T-helper 1 cell treated with Interleukin-12 subunit alpha and Interleukin-12 subunit beta and Interleukin-4 antibody, amounts not matched to agents 30 ng/mL and 1 ng/mL, for 36 hours (primary cell): ENCODE results near the gene CLMP. TPM values are rescaled to one million over a fixed set of nuclear protein-coding genes. Genes with fewer than 3 reads are reported as not detected.

Source experiments
- intact Hi-C: fragments of 100-400 bp; cut with micrococcal nuclease; formaldehyde crosslinking; loops from one replicate; pipeline ENCODE4 v1.15.1; 2024
- total RNA-seq: library from RNA; stranded (reverse); gene quantifications from 2 replicates; pipeline ENCODE4 v1.2.3, GENCODE V29; 2022

The CLMP gene, protein sequence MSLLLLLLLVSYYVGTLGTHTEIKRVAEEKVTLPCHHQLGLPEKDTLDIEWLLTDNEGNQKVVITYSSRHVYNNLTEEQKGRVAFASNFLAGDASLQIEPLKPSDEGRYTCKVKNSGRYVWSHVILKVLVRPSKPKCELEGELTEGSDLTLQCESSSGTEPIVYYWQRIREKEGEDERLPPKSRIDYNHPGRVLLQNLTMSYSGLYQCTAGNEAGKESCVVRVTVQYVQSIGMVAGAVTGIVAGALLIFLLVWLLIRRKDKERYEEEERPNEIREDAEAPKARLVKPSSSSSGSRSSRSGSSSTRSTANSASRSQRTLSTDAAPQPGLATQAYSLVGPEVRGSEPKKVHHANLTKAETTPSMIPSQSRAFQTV
- 0.29 and 0.91 TPM in 2 replicates for total RNA-seq

DNA sequence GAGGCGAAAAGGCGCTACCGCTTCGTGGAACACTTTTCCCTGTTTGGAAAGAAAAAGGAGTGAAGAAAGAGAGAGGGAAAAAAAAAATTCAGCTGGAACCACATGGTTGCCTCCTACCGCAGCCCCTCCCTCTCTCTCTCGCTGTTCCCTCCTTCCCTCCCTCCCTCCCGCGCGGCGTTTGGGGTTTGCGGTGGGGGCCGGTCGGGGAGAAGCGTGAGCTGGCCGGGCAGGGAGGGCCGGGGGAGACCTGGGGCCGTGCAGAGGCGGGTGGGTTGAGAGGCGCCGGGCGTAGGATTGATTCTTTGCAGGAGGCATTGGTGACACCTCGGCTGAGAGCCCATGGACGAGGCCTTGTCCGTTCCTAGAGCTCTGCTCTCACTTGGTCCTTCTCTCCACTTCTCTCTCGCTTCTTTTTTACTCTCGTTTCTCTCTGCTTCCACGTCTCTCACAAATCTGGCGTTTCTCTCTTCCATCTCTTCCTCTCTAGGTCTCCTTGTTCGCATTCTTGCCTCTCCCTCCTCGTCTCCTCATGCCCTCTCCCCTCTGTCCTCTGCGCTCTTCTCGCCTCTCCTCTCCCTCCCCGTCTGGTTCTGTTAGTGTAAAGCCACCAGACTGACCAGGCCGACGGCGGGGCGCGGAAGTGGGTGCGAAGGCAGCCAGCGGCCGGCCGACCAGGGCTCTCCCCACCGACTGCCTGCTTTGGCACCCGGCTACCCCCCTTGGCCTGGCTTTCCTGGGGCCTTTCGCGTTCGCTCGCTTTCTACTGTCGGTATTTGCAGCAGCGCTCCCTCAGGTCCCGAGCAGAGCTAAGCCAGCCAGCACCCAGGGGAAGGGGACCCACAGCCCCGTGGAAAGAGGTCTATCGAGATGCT lies at the start of gene CLMP:
Gene CLMP (minus strand): TSS at position 61 of the 872 bp plus-strand sequence. CDS start 308 bp downstream, outside the sequence.
- intact Hi-C loops: no loop called here

DNA sequence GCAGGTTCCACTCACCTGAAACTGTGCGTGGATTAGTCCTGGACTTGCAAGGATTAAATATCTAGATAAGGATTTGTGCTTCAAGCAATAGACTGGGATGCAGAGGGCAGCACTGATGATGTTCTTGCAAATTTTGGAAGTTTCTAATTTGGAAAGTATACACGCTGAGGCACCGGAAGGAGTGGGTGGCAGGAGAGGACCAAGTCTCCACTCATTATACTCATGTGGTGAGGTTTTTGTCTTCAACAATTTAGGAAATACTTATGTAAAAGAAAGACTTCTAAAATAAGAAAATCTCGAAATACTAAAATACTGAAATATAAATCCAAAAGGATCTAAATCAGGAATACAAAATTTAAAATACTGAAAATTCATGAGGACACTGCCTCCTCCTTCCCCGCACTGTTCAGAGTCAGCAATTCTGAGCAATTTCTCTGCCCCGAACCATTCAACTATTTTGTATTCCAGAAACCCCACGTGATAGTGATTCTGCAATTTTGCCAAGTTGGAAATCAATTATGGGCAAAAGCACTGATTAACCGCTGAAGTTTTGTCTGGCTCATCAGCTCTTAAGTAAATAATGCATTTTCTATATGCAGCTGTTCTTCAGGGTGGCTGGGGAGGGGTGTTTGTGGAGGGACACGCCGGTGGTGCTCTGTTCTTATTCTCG lies 47.0 kb upstream of the CLMP start:
- intact Hi-C loops: no loop called here

DNA sequence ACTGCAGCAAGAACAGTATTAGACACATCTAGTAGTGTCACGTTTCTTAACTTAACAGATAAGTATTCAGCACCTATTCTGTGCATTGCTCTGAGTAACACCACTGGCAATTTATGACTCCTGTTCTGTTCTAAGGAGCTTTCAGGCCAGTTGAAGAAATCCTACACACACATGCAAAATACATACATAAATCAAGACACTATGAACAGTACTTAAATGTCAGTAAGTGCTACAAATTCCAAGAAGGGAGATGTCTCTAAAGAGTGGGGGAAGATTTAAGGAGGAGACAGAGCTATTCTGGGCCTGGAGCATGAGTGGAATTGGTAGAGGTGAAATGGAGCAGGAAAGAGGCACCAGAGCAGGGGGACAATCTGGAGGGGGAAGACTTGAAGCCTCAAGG lies 46.2 kb upstream of the CLMP start:
- intact Hi-C loops: no loop called here

DNA sequence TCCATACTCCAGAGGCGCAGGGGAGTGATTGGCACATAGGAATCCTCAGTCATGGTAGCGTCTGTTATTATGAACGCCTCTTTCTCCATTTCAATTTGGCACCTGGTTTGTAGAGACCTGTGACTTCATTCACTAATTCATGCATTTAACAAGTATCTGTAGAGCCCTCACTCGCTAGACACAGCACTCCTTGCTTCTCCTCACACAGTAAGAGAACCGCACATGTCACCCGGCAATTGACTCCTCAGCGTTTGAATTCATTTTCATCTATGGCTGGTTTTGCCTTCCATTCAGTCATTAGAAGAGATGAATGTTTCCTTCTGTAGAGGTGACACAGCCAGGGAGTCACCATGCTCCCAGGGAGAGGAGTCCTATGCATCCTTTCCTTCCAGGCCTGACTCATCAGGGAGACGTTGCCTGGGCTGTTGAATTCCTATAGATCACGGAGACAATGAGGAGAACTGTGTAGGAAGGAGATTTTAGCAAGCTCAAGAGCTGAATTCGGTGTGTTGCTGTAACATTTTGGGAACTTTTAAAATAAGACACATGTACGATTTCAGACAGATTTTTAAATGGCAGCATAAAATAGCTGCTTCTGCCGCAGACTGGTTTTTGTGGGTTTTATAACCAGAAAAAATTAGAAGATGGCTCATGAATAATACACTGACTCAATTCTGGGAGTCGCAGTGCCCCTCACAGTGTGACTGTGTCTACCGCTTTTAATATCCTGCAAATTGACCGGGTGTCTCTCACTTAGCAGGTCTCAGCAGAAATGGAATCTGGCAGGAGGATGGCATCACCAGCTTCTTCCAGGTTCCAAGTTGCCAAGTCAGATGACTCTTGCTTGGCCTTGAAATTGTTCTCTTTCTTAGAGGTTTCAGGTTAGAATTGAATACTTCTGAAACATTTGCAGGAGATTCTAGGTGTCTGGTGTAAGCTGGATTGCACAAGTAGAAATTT lies 44.4 kb upstream of the CLMP start:
- intact Hi-C loops: no loop called here

DNA sequence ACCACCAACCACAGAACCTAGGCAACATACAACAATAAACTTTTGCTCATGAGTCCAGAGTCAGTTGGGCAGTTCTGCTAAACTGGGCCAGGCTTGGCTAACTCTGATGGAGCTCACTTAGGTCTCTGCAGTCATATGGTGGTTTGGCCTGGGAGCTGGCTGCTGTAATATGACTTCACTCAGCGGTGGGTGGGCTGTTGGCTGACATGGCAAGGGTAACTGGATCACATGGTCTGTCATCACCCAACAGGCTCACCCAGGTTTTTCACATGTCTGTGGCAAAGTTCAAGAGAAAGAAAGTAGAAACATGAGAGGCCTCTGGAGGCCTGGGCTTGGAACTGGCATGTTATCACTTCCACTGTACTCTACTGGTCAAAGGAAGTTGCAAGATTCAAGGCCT lies 43.2 kb upstream of the CLMP start:
- intact Hi-C loops: no loop called here

DNA sequence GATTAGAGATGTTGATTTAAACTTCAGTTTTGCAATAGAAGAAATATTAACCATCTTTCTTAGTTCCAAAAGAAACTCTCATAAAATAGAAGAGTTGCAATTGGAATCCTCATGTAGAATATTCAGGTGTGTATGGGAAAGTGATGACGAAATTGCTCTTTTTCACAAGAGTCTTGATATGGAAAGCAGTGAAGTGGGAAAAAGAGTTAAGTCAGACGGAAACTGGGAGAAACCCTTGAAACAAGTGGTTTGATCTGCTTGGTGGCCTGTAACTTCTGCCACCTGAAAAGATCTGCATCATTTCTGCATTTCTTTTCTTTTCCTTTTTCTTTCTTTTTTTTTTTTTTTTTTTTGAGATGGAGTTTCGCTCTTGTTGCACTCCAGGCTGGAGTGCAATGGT lies 41.8 kb upstream of the CLMP start:
- intact Hi-C loops: no loop called here

DNA sequence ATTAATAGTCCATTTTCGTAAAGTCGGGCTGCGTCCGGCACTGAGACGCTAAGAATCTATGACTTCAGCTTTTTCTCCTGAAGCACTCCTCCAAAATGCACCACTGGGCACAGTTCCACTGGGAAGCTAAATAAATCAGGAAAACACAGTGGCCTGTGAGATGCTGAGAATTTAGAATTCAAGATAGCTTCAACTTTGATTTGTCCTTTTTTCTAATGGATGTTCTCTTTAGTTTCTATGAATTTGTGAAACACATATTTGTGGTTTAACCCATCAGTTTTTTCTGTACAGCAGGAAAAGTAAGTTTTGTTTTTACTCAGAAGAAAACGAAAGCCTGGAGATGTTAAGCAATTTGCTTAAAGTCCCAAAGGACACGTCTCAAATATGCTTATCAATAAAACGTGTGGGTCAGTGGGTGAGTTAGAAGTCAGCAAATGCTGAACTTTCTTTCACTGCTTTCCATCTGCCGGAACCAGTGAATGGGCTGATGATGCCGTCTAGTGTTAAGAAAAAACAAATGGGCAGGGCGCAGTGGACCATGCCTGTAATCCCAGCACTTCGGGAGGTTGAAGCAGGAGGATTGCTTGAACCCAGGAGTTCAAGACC lies 40.7 kb upstream of the CLMP start:
- intact Hi-C loops: no loop called here

DNA sequence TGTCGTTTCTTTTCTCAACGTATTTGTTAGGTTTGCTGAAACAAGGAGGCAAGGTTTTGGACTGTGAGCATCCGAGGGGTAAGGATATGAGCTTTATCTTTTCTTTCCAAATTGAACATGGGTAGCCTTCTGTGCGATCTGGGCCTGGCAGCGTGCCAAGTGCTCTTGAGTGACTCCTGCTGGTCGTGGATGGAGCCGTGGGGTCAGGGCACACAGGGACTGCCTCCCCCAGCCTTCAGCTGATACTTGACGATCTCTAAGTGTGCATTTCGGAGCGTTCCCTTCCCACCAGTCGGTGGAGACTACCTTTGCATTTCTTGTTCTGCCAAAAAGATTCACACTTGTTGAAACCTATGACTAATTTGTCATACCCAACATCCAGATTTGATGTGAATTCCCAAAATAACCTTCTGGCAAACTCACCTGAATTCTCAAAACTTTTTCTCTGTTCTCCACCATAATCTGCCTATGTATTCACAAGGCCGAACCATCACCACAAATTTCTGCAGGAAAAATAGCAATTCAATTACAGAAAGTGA lies 40.1 kb upstream of the CLMP start:
- intact Hi-C loops: no loop called here

DNA sequence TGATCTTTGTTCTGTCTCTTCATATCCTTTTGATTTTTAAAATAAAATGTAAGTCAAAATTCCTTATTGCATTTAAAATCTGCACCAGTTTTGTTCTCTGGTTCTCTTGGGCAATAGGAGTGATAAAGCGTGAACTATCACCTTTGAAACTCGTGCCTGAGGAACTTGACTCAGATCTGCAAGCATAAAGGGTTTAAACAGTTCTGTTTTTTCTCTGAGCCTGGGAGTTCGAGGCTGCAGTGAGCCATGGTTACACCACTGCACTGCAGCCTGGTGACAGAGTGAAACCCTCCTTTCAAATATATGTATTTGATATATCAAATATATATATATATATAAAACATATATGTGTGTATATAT lies 38.9 kb upstream of the CLMP start:
- intact Hi-C loops: loop anchor here (1.0 kb wide), 1 partner anchor 123 kb away; no protein-coding TSS in a partner anchor

DNA sequence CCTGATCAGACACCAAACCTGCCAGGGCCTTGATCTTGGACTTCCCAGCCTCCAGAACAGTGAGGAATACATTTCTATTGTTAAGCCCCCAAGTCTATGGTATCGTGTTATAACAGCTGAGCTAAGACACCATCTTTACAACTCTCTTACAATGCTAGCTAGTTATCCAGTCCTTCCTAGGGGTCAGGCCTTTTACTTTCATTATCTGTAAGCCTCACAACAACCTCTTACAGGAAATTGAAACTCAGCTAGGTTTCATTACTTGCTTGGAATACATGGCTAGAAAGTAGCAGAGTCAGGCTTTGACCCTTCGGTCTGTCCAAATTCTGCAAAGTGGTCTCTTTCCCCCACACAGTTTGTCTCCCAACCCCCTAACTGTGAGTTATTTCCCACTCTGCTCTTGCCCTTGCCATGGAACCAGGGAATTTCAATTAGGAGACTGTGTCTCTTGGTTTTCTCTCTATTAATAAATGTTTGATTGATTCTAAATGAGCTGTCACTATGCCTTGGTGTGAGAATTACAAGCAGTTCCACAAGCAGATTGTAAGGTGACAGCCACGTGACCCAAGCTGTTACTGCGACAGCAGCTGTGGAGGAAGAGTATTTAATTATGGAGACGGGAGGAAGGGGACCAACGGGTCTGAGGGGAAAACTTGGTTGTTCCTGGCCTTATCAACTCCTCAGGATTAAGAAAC lies 38.4 kb upstream of the CLMP start:
- intact Hi-C loops: loop anchor here (1.0 kb wide), 1 partner anchor 122 kb away; no protein-coding TSS in a partner anchor

DNA sequence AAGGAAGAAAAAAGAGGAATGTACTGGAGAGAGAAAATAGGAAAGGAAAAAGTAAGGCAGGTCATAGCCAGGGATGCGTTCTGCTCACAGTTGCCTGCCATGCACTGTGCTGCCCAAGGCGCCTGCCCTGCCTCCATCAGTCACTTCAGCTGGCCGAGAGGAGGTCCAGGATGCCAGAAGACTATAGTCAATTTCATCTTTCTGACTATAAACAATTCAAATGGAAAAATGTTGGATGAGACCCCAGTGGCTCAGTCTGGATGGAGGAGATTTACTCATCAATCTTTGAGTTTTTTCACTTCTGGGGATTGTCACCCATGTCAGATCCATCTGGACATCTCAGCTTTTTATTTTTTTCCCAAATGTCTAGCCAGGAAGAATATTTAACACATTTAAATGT lies 36.7 kb upstream of the CLMP start:
- intact Hi-C loops: no loop called here

DNA sequence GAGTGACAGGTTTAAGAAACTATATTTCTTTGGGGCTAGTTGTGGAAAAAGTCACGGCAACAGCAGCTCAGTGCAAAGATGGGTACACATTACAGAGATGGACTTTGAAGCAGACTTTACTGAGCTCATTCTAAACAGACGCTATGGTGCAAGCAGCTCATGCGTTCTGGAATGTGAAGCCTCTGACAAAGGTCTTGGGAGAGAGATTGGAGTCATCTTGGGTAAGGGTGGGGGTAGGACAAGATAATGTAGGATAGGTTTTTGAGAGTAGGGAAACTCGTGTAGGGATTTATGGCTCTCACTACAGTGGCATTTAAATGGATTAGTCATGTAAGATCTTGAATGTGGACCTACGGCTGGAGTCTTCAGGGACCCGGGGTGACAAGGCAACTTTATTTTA lies 36.2 kb upstream of the CLMP start:
- intact Hi-C loops: no loop called here

DNA sequence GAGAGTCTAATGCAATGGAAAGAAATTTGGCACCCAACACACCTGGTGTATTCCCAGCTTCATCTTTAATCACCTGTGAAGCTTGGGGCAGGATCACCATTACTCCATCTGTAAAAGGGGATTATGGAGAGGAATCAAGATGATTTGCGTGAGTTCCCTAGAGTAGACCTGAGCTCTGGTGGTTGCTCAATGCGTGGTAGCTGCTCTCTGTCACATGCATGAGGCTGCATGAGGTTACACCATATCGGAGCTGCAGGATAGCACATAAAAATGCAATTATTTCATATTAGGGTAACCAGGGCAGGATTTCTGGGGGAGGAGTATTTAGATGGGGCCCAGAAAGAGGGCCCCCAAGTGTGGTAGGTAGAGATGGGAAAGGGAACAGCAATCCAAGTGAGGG lies 35.3 kb upstream of the CLMP start:
- intact Hi-C loops: no loop called here

DNA sequence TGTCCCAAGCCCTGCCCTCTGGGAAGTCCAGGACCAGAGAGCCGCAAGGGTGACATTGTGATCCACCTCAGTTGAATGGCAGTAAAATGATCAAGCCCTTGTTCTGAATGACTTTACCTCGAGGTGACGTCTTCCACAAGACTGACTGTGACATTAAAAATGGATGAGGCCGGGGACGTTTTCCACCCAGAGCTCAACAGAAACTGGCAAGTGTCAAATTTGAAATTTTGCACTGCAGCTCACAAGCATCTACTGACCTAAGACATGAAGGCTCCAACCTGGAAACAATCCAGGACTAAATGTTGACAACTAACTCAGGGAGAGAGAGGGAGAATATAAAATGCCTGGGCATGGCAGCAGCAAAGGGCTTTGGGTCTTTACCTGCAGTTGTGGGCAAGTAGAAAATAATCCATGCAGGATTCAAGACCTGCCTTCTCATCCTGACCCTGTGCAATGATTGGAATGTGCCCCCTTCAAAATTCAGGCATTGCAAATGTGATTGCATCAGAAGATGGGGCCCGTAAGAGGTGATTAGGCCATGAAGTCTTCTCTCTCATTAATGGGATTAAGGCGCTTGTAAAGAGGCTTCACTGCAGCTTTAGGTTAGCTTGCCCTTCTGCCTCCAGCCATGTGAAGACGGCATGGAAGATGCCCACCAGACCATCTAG lies 33.6 kb upstream of the CLMP start:
- intact Hi-C loops: no loop called here

DNA sequence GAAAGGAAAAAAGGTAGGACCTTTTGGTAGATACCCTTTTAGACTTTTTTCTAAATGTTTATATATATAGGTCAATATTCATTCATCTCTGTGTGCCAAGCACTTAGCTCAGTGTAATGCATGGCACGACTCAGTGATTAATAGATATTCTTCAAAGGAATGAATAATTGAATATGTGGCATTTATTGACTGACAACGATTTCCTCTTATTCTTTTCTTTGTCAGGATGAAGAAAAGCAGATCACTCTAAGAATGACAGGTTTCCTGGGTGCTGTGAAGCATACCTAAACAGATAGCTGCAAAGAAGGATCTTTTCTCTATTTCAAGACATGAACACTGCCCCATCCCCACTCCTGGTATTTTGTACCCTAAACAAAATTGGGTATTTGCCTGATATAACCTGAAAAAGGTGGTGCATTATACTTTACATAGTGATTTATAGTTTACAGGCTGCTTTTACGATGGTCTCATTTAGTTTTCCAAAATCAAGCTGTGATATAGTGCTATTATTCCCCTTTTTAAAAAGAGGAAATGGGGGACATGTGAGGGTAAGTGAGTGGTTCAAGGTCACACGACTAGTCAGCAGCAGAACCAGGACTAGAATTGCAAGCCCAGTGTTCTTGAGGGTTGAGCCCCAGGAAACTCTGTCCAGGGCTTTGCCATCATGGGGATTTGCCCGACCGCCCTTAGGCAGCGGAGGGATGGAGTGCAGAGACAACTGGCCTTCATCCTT lies 32.9 kb upstream of the CLMP start:
- intact Hi-C loops: no loop called here

DNA sequence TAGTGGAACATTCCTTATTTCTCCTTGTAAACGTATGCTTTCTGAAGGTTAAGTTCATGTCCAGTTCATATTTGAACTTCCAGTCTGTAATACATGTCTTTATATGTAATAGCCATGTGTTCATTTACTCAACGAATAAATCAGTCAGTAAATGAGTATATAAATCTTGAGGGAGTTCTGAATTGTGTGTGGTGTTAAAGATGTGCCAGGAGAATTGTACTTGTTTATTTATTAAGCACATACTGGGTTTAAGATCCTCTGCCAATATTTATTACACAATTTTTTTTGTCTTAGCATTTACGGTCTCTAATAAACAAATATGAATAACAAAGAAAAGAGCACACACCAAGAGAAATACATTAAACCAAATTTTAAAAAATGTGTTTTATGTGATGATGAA lies 26.5 kb upstream of the CLMP start:
- intact Hi-C loops: no loop called here

DNA sequence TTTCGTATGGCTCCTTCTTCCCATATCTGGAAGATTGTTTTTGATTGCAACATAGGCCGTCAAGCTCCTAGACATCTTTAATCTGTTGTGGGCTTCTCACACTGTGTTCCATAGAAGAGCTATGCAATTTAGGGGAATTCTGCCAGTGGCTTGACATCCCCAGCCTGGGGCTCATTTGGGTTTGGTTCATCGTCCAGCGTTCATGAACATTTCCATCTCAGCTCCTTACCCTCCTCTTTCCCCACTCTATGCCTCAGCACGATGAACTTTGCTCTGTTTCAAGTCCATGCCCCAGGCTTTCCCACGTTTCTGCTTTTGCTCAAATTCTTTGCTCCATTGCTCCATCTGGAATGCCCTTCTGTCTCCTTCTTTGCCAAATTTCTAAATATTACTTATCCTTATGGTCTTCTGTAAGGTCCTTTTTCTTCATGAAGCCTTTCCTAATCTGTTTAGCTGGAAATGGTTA lies 26.1 kb upstream of the CLMP start:
- intact Hi-C loops: no loop called here

DNA sequence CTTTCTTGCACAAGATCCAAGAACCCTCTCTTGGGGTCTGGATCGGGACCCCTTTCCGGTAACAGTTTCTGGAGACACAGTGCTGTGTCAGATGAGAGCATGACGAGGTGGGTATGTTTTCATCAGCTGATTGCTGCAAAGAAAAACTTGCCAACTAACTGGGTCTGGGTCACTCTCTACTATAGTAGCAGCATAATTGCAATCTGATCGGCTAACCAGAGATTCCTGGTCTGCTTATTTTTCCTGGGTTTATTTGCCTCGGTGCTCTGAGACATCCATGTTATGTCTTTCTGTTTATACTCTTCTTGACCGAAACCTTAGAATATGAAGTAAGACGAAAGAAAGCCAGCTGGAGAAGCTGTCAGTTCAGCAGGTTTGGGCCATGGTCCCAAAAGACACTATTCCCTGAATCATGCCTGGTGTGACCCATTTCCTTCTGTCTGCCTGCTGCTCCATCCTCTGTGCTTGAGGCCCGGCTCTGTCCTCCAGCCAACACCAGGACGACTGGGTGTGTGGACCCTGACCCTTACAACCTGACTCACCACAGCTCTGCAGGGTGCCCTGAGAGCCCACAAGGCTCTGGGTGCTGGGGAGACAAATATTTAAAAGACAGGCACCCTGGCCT lies 24.1 kb upstream of the CLMP start:
- intact Hi-C loops: no loop called here
